ENCODE results near the gene KRTAP4-16. TPM values are rescaled to one million over a fixed set of nuclear protein-coding genes. Genes with fewer than 3 reads are reported as not detected.

The KRTAP4-16 gene
- total RNA-seq, 4 donors from 2014 or later = not detected

DNA sequence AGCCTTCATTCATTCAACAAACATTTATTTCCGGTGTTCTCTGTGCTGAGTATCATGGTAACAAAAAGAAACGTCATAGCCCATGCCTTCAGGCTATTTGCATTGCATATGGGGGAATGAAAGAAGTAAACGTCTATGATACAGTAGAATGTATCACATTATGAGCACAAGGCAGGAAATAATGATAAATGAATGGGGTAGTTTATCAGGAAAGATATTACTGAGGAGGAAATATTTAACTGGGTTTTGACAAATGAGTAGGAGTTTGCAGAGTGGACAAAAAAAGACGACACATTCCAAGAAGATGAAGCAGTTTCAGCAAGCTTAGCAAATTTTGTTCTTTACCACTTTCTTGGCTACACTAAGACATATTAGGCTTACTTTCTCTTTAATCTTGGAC lies 19.4 kb downstream of the KRTAP4-16 start:
- H3K27ac ChIP-seq = no peak overlapping the region
- H3K4me3 ChIP-seq = no peak overlapping the region
- no peaks in the 10 kb centered on the region for H3K4me1 ChIP-seq
- no peaks in the 10 kb centered on the region for H3K27me3 ChIP-seq
- no peaks in the 10 kb centered on the region for H3K9me3 ChIP-seq
- no peaks in the 10 kb centered on the region for H3K36me3 ChIP-seq
- no peak for DNase-seq
- TF ChIP-seq POLR2A (IDR thresholded peaks at IDR 0.05) = no peak
- TF ChIP-seq, protein P1, sequence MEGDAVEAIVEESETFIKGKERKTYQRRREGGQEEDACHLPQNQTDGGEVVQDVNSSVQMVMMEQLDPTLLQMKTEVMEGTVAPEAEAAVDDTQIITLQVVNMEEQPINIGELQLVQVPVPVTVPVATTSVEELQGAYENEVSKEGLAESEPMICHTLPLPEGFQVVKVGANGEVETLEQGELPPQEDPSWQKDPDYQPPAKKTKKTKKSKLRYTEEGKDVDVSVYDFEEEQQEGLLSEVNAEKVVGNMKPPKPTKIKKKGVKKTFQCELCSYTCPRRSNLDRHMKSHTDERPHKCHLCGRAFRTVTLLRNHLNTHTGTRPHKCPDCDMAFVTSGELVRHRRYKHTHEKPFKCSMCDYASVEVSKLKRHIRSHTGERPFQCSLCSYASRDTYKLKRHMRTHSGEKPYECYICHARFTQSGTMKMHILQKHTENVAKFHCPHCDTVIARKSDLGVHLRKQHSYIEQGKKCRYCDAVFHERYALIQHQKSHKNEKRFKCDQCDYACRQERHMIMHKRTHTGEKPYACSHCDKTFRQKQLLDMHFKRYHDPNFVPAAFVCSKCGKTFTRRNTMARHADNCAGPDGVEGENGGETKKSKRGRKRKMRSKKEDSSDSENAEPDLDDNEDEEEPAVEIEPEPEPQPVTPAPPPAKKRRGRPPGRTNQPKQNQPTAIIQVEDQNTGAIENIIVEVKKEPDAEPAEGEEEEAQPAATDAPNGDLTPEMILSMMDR (IDR thresholded peaks at IDR 0.05) = no peak

DNA sequence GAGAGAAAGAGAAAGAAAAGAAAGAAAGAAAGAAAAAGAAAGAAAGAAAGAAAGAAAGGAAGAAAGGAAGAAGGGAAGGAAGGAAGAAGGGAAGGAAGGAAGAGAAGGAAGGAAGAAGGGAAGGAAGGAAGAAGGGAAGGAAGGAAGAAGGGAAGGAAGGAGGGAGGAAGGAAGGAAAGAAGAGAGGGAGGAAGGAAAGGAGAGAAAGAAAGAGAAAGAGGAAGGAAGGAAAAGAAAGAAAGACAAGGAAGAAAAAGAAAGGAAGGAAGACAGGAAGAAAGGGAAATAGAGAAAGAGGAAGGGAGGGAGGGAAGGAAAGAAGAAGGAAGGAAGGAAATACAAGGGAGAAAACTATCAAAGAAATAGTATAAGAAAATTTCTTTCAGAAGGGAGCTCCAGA lies 25.2 kb downstream of the KRTAP4-16 start:
- no peak overlapping the region for H3K4me3 ChIP-seq
- no peaks in the 10 kb centered on the region for H3K36me3 ChIP-seq
- H3K9me3 ChIP-seq = no peaks in the 10 kb centered on the region
- no peak overlapping the region for H3K27ac ChIP-seq
- no peaks in the 10 kb centered on the region for H3K27me3 ChIP-seq
- TF ChIP-seq POLR2A (IDR thresholded peaks at IDR 0.05) = no peak
- TF ChIP-seq, protein P1 (IDR thresholded peaks at IDR 0.05) = no peak
- no peak for DNase-seq
- H3K4me1 ChIP-seq = no peaks in the 10 kb centered on the region

DNA sequence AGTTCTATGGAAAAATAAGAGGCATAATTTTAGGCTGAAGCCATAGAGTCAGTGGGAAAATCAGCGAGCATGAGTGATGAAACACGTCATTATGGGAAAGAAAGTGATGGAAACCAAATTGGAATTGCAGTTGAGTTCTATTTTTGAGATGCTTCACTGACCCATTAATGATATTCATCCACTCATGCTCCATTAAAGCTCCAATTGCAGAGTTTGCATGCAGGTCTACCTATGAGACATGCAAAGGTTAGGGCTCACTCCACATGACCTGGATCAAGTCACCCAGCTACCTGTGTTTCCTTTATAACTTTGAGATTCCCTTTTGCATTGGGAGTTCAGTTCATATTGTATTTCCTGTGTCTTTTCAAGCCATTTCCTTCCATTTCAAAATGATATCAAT lies 28.3 kb downstream of the KRTAP4-16 start:
- Histone ChIP-seq H3K9me3 (no peaks in the 10 kb centered on the region), H3K36me3 (no peaks in the 10 kb centered on the region), H3K27me3 (no peaks in the 10 kb centered on the region), H3K4me1 (no peaks in the 10 kb centered on the region), H3K27ac (no peak overlapping the region), H3K4me3 (no peak overlapping the region)
- DNase-seq = no peak
- TF ChIP-seq POLR2A (IDR thresholded peaks at IDR 0.05) = no peak
- TF ChIP-seq, protein P1 (IDR thresholded peaks at IDR 0.05) = no peak

DNA sequence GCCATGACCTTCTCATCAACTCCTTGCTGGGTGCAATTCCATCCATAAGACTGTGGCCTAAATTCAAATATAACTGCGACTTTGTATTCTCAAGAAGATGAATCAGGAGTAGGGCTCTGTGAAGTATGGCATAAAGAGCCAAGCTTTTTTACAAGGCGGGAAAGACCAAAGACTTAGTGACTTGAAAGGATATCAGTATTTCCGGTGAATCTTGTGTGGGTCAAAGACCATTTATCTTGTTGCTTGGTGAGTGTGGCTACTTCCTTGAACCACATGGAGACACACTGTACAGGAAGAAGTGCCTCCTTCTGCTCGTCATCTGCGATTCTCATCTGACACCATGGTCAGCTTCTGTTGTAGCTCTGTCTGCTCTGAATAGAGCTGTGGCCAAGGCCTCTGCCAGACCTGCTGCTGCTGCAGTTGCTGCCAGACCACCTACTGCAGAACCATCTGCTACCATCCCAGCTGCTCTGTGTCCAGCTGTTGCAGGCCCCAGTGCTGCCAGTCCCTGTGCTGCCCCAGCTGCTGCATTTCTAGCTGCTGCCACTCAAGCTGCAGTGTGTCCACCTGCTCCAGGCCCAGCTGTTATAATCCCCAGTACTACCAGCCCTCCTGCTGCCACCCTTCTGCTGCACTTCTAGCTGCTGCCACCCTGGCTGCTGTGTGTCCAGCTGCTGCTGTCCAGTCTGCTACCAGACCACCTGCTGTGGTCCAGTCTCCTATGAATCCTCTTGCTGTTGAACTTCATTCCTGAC lies 30.2 kb downstream of the KRTAP4-16 start:
- no peaks in the 10 kb centered on the region for H3K4me1 ChIP-seq
- H3K9me3 ChIP-seq = no peaks in the 10 kb centered on the region
- no peaks in the 10 kb centered on the region for H3K27me3 ChIP-seq
- H3K27ac ChIP-seq = no peak overlapping the region
- no peak overlapping the region for H3K4me3 ChIP-seq
- DNase-seq = no peak
- TF ChIP-seq, protein P1 (IDR thresholded peaks at IDR 0.05) = no peak
- no peak for TF ChIP-seq POLR2A (IDR thresholded peaks at IDR 0.05)
- no peaks in the 10 kb centered on the region for H3K36me3 ChIP-seq

DNA sequence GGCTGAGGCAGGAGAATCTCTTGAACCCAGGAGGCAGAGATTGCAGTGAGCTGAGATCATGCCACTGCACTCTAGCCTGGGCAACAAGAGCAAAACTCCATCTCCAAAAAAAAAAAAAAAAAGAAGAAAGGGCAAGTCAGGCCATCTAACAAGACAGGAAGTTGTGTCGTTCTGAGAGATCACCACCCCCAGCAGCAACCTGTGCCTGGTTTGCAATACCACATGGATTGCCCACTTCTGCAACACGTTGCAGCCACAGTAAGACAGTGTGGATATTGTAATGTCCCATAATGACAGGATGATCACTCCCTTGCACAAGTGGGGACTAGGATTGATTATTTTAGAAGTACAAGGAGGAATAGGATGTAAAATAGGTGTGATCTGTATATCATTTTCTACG lies 33.0 kb downstream of the KRTAP4-16 start:
- no peak overlapping the region for H3K27ac ChIP-seq
- no peak overlapping the region for H3K4me3 ChIP-seq
- H3K9me3 ChIP-seq = no peaks in the 10 kb centered on the region
- H3K4me1 ChIP-seq = no peaks in the 10 kb centered on the region
- TF ChIP-seq, protein P1 (IDR thresholded peaks at IDR 0.05) = no peak
- TF ChIP-seq POLR2A (IDR thresholded peaks at IDR 0.05) = no peak
- DNase-seq = no peak
- no peaks in the 10 kb centered on the region for H3K36me3 ChIP-seq
- H3K27me3 ChIP-seq = no peaks in the 10 kb centered on the region
